Measurements from ENCODE around the gene SLC2A13.
A peak's percentile ranks its signal among the peaks of the same experiment; 100 is the strongest.

SLC2A13 gene

DNA sequence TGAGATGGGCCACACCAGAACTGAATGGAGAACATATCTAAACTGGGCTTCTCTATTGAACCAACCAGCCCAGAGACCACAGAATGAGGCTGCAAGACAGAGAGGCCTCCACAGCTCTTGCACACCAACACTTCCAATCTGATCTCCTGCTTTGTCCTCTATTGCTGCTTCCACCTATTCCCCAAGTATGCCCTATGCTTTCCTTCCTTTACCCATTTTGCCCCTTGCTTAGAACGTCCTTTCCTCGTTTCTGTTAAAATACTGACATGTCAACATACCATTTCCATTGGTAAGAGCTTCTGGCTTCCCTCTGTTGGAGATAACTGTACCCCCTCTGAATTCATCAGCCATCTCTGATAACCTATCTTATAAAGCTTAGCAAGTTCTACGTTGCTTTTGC, 2.8 kb downstream of the SLC2A13 start:
- Histone ChIP-seq H3K36me3 (ENCODE audit: insufficient read depth, low read depth, low read length) (no peaks in the 10 kb centered on the region), H3K9ac (ENCODE audit: low read depth, low read length) (no peak overlapping the region), H3K4me3 (ENCODE audit: low read length) (peak overlapping the region; percentile 75; the same call in 1 of the 2 replicates), H3K4me1 (ENCODE audit: insufficient read depth, low read length) (peaks cover 8% of the 10 kb centered on the region; the same call in 1 of the 2 replicates), H3K27me3 (ENCODE audit: insufficient read depth, low read length) (peaks cover 20% of the 10 kb centered on the region), H3K9me3 (ENCODE audit: insufficient read depth, low read depth, low read length) (no peaks in the 10 kb centered on the region), H3K27ac (ENCODE audit: low read length) (no peak overlapping the region)

DNA sequence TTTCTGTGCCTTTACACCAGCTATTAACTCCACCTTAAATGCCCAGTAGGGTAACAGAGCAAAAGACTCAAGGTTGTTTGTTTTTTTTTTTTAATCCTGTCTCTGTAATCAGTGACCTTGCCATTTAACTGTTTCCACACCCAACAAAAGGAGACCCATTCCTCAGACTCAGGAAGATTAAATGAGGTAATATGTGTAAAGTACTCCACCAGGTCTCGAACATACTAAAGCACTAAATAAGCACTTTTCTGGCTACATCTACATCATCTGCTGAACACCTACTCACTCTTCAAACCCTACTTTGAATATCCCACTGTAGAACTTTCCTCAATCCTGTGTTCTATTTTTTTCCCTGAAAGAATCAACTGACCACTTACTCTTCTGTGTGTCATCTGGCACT, 4.1 kb downstream of the SLC2A13 start:
- Histone ChIP-seq H3K9me3 (ENCODE audit: insufficient read depth, low read depth, low read length) (no peaks in the 10 kb centered on the region), H3K36me3 (ENCODE audit: insufficient read depth, low read depth, low read length) (no peaks in the 10 kb centered on the region), H3K27me3 (ENCODE audit: insufficient read depth, low read length) (peaks cover 14% of the 10 kb centered on the region), H3K9ac (ENCODE audit: low read depth, low read length) (no peak overlapping the region), H3K4me3 (ENCODE audit: low read length) (no peak overlapping the region), H3K27ac (ENCODE audit: low read length) (no peak overlapping the region), H3K4me1 (ENCODE audit: insufficient read depth, low read length) (peaks cover 8% of the 10 kb centered on the region; the same call in 1 of the 2 replicates)

DNA sequence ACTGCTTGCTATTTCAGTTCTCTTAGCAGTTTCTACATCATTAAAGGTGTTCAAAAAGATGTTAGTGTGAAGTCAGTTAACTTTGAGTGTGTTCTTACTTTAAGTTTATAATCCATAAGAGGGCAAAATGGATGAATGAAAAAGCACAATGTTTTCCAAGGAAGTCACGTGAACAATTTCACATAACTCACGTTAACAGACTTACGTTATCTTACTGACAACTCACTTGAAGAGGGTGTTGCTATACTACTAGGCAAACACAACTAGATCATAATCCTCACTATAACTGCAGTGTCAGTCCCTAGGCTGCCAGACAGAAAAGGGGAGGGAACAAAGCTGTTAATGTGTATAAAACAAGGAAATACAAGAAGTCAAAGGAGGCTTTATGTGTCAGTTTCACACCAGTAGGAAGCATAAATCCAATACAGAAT, 6.4 kb downstream of the SLC2A13 start:
- peaks cover 4% of the 10 kb centered on the region; the same call in 1 of the 2 replicates for H3K4me1 ChIP-seq (ENCODE audit: insufficient read depth, low read length)
- H3K36me3 ChIP-seq (ENCODE audit: insufficient read depth, low read depth, low read length) = no peaks in the 10 kb centered on the region
- H3K4me3 ChIP-seq (ENCODE audit: low read length) = no peak overlapping the region
- no peak overlapping the region for H3K9ac ChIP-seq (ENCODE audit: low read depth, low read length)
- H3K9me3 ChIP-seq (ENCODE audit: insufficient read depth, low read depth, low read length) = no peaks in the 10 kb centered on the region
- peaks cover 4% of the 10 kb centered on the region; the same call in 1 of the 2 replicates for H3K27me3 ChIP-seq (ENCODE audit: insufficient read depth, low read length)
- H3K27ac ChIP-seq (ENCODE audit: low read length) = no peak overlapping the region

DNA sequence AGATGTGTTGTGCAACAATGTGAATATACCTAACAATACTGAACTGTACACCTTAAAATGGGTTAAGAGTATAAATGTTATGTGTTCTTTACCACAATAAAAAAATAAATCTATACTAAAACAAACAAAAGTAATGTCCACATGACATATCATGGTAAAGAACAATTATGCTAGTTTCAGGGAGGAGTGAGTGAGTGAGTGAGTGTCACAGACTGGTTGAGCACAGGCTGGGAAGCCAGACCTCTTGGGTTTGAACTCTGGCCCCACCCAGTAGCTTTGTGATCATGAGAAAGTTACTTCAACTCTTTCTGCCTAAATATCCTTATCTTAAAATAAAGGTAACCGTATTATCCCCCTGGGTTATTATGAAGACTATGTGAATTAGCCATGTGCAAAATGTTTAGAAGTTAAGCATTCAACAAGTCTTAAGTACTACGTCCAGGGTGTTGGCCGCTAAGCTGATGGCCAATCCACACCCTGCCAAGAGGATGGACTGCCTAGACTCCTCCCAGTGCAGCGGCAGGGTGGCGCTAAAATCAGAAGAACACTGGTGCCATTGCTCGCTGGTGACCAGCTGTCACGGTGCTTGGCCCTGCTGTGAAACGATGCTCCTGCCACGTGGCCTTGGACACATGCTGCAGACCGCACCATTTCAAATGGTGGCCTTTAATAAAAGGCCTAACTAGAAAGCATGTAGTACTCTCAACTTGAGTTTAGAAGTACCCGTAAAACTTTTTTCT, 7.3 kb downstream of the SLC2A13 start:
- Histone ChIP-seq H3K27me3 (ENCODE audit: insufficient read depth, low read length) (no peaks in the 10 kb centered on the region), H3K4me1 (ENCODE audit: insufficient read depth, low read length) (no peaks in the 10 kb centered on the region), H3K36me3 (ENCODE audit: insufficient read depth, low read depth, low read length) (no peaks in the 10 kb centered on the region), H3K27ac (ENCODE audit: low read length) (no peak overlapping the region), H3K9me3 (ENCODE audit: insufficient read depth, low read depth, low read length) (no peaks in the 10 kb centered on the region), H3K4me3 (ENCODE audit: low read length) (no peak overlapping the region), H3K9ac (ENCODE audit: low read depth, low read length) (no peak overlapping the region)

DNA sequence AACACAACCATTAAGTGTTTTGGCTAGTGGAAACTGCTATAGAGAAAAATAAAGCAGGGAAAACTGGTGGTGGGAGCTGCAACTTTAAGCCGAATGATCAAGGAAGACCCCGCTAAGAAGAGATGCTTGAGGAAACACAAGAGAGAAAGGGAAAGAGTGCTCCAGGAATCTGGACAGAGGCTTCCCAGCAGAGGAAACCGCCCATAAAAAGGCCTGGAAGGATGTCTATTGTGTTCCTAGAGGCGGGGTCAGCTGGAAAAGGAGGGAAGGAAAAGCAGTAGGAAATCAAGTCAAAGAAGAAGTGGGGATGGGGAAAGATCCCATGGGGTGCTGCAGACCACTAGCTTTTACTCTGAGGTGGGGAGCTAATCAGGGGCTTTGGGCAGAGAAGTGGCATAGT, 12.4 kb downstream of the SLC2A13 start:
- Histone ChIP-seq H3K4me1 (ENCODE audit: insufficient read depth, low read length) (no peaks in the 10 kb centered on the region), H3K27ac (ENCODE audit: low read length) (no peak overlapping the region), H3K27me3 (ENCODE audit: insufficient read depth, low read length) (no peaks in the 10 kb centered on the region), H3K9ac (ENCODE audit: low read depth, low read length) (no peak overlapping the region), H3K9me3 (ENCODE audit: insufficient read depth, low read depth, low read length) (no peaks in the 10 kb centered on the region), H3K4me3 (ENCODE audit: low read length) (no peak overlapping the region), H3K36me3 (ENCODE audit: insufficient read depth, low read depth, low read length) (no peaks in the 10 kb centered on the region)

DNA sequence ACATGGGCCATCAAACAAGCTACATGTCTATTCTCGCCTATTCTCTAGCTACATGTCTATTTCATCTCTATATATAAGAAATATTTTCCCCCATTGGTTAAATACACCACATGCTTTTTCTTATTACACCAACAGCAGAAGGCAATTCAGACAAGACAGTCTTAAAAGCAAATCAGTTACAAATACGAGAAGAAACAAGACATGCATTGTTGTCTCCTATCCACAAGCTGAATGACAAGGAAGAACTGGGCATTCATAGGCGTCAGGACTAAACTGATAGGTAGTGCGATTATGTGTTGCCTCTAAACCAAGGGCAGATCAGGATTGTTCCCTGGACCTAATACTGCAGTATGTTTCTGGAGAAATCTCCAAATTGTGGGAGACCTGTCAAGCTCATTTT, 19.4 kb downstream of the SLC2A13 start:
- Histone ChIP-seq H3K27me3 (ENCODE audit: insufficient read depth, low read length) (no peaks in the 10 kb centered on the region), H3K4me3 (ENCODE audit: low read length) (no peak overlapping the region), H3K9ac (ENCODE audit: low read depth, low read length) (no peak overlapping the region), H3K27ac (ENCODE audit: low read length) (no peak overlapping the region), H3K9me3 (ENCODE audit: insufficient read depth, low read depth, low read length) (peaks cover 1% of the 10 kb centered on the region; the same call in 1 of the 2 replicates), H3K36me3 (ENCODE audit: insufficient read depth, low read depth, low read length) (peaks cover 9% of the 10 kb centered on the region; the same call in 1 of the 2 replicates), H3K4me1 (ENCODE audit: insufficient read depth, low read length) (no peaks in the 10 kb centered on the region)

DNA sequence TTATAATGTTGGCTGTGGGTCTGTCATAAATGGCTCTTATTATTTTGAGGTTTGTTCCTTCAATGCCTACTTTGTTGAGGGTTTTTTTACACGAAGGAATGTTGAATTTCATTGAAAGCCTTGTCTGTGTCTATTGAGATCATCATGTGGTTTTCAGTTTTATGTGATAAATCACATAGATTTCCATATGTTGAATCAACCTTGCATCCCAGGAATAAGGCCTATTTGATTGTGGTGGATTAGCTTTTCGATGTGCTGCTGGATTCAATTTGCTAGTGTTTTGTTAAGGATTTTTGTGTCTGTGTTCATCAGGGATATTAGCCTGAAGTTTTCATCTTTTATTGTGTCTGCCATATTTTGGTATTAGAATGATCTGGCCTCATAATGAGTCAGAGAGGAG, 27.6 kb downstream of the SLC2A13 start:
- Histone ChIP-seq H3K4me3 (ENCODE audit: low read length) (no peak overlapping the region), H3K36me3 (ENCODE audit: insufficient read depth, low read depth, low read length) (0 out of 2 replicates have a peak, but pooled peaks cover 4% of the 10 kb centered on the region), H3K27me3 (ENCODE audit: insufficient read depth, low read length) (no peaks in the 10 kb centered on the region), H3K27ac (ENCODE audit: low read length) (no peak overlapping the region), H3K9me3 (ENCODE audit: insufficient read depth, low read depth, low read length) (peaks cover 31% of the 10 kb centered on the region), H3K9ac (ENCODE audit: low read depth, low read length) (no peak overlapping the region), H3K4me1 (ENCODE audit: insufficient read depth, low read length) (no peaks in the 10 kb centered on the region)

DNA sequence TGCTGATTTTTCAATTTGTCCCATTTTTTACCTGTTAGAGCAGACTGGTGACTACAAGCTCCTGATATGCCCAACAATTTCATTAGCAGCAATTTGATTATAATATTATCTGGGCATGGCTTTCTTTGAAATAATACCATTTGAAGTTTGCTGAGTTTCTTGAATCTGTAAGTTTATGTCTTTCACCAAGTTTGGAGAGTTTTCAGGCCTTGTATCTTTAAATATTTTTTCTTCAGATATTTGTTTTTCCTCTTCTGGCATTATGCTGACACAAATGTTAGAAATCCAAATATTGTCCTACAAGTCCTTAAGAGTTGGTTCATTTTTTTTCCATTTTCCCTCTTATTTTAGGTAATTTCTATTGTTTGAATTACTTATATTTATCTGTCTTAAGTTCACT, 30.4 kb downstream of the SLC2A13 start:
- Histone ChIP-seq H3K9ac (ENCODE audit: low read depth, low read length) (no peak overlapping the region), H3K4me3 (ENCODE audit: low read length) (no peak overlapping the region), H3K4me1 (ENCODE audit: insufficient read depth, low read length) (no peaks in the 10 kb centered on the region), H3K9me3 (ENCODE audit: insufficient read depth, low read depth, low read length) (peaks cover 25% of the 10 kb centered on the region), H3K27me3 (ENCODE audit: insufficient read depth, low read length) (no peaks in the 10 kb centered on the region), H3K27ac (ENCODE audit: low read length) (no peak overlapping the region), H3K36me3 (ENCODE audit: insufficient read depth, low read depth, low read length) (no peaks in the 10 kb centered on the region)

DNA sequence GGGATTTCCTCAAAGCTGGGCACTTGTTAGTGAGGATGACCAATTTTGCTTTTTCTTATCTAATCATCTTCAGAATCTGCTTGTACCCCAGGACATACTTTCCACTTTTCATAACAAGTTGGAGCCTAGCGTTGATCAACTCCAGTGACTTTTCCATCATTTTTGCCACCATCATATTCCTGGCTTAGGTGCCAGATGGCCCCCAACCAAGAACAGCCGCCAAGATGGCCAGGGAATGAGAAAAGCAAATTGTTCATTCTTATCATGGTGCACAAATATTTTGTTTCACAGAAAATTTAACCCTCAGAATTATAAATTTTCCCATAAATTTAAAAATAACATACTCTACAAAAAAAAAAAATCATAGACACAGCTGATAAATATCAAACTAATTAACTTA, 37.5 kb downstream of the SLC2A13 start:
- H3K27me3 ChIP-seq (ENCODE audit: insufficient read depth, low read length) = no peaks in the 10 kb centered on the region
- no peaks in the 10 kb centered on the region for H3K9me3 ChIP-seq (ENCODE audit: insufficient read depth, low read depth, low read length)
- no peak overlapping the region for H3K27ac ChIP-seq (ENCODE audit: low read length)
- H3K36me3 ChIP-seq (ENCODE audit: insufficient read depth, low read depth, low read length) = no peaks in the 10 kb centered on the region
- H3K4me1 ChIP-seq (ENCODE audit: insufficient read depth, low read length) = no peaks in the 10 kb centered on the region
- H3K4me3 ChIP-seq (ENCODE audit: low read length) = no peak overlapping the region
- no peak overlapping the region for H3K9ac ChIP-seq (ENCODE audit: low read depth, low read length)

DNA sequence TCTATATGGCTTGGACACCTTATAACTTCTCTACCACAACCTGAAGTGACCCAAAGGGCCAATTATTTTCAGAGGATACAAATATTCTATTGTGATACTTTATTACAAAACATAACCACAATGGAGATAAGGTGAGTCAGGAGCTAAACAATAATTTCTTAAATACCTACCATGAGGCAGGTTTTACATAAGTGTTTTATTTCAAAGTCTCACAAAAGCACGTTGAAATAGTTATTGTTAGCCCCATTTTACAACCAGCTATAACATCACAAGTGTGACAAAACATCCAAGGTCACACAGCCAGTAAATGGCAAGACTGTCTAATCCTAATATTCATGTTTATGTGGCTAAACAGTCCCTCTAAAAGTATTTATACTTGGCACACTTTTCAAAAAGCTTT, 40.2 kb downstream of the SLC2A13 start:
- Histone ChIP-seq H3K36me3 (ENCODE audit: insufficient read depth, low read depth, low read length) (no peaks in the 10 kb centered on the region), H3K27ac (ENCODE audit: low read length) (no peak overlapping the region), H3K27me3 (ENCODE audit: insufficient read depth, low read length) (no peaks in the 10 kb centered on the region), H3K9me3 (ENCODE audit: insufficient read depth, low read depth, low read length) (no peaks in the 10 kb centered on the region), H3K4me1 (ENCODE audit: insufficient read depth, low read length) (no peaks in the 10 kb centered on the region), H3K4me3 (ENCODE audit: low read length) (no peak overlapping the region), H3K9ac (ENCODE audit: low read depth, low read length) (no peak overlapping the region)

DNA sequence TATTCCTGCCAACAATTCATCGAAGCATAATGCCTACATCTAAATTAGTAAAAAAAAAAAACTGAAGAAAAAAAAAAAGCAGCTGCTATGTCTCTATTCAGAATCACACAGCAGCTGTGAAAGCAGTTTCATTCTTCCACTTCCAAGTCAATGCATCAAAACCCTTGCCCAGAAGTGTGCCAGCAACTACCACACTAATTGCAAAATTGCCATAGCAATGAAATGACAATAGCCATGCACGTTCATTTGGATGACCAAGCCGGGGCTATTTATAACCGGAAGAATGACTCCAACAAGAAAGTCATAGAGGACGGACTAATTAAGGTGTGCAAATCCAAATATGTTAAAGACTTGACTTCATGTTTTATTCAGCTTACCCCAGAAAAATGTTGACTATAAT, 42.5 kb downstream of the SLC2A13 start:
- Histone ChIP-seq H3K9me3 (ENCODE audit: insufficient read depth, low read depth, low read length) (no peaks in the 10 kb centered on the region), H3K36me3 (ENCODE audit: insufficient read depth, low read depth, low read length) (no peaks in the 10 kb centered on the region), H3K27me3 (ENCODE audit: insufficient read depth, low read length) (no peaks in the 10 kb centered on the region), H3K27ac (ENCODE audit: low read length) (no peak overlapping the region), H3K4me3 (ENCODE audit: low read length) (no peak overlapping the region), H3K9ac (ENCODE audit: low read depth, low read length) (no peak overlapping the region), H3K4me1 (ENCODE audit: insufficient read depth, low read length) (no peaks in the 10 kb centered on the region)

DNA sequence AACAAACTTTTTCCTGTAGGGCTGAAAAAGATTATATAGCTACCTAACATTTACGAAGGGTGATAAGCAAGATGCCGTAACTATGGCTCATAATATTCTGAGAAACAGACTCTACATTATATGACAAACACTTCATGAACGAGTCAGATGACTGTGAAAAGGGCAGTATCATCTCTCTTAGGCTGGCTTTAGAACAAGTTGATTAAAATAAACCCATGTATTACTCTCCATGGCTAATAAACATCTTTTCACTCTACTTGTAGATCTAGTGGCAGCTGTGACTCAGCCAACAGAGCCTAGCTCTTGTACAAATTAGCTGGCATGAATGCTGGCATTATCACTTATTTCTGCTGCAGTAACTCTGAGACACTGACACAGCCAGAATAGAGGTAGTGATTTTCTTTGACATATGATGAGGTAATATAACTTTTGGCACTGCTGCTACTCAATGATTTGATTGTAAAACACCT, 47.1 kb downstream of the SLC2A13 start:
- no peak overlapping the region for H3K4me3 ChIP-seq (ENCODE audit: low read length)
- H3K36me3 ChIP-seq (ENCODE audit: insufficient read depth, low read depth, low read length) = no peaks in the 10 kb centered on the region
- no peaks in the 10 kb centered on the region for H3K27me3 ChIP-seq (ENCODE audit: insufficient read depth, low read length)
- no peaks in the 10 kb centered on the region for H3K9me3 ChIP-seq (ENCODE audit: insufficient read depth, low read depth, low read length)
- no peak overlapping the region for H3K9ac ChIP-seq (ENCODE audit: low read depth, low read length)
- H3K4me1 ChIP-seq (ENCODE audit: insufficient read depth, low read length) = no peaks in the 10 kb centered on the region
- H3K27ac ChIP-seq (ENCODE audit: low read length) = no peak overlapping the region

All from iPS-20b (cell line).